ENCODE data around the gene KRT39.

KRT39 gene

GRCh38 chr17:40966848-40967247 is at the start of gene KRT39:
Gene KRT39, minus strand, starts transcription at chr17:40966948. Its CDS starts 92 bp downstream, at chr17:40966856.
- DNase-seq: no peak

GRCh38 chr17:41015454-41015853 is 48.7 kb upstream of the KRT39 start:
- no peak for DNase-seq

- peak; percentile 35 for DNase-seq
Measured at GRCh38 chr17:41013606-41014005, 46.9 kb upstream of the KRT39 start.

GRCh38 chr17:41013181-41013580 is 46.4 kb upstream of the KRT39 start:
- DNase-seq: no peak

GRCh38 chr17:41012326-41013120 is 45.8 kb upstream of the KRT39 start:
- DNase-seq: no peak

DNA sequence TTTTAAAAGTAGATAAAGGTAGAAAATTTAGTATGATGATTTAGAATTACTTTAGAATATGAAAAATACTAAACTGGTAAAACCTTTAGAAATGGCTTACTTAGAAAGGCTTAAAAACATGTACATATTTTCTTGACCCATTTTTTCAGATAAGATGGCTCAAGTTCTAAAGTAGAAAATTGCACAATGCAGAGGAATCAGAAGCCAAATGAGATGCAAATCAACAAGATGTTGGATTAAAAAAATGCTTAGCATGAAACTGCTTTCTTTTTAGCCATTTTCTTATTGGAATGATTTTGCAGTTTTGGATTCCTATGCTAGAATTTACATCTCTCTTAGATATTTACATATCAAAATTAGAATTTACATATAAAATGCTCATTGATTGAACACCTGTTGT is 43.7 kb upstream of the KRT39 start:
- no peak for DNase-seq

DNA sequence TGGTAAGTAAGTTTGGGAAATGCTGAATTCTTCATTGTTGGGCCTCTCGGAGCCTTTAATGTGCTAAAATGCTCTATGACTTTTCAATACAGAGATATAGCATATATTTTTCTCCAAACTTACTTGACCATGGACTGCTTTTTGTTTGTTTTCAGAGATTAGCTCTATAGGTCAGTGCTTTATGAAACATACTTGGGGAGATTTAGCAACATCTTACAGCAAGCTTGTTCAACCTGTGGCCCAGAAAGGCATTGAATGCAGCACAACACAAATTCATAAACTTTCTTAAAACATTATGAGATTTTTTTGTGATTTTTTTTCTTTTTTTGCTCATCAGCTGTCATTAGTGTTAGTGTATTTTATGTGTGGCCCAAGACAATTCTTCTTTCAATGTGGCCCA is 43.2 kb upstream of the KRT39 start:
- no peak for DNase-seq

DNA sequence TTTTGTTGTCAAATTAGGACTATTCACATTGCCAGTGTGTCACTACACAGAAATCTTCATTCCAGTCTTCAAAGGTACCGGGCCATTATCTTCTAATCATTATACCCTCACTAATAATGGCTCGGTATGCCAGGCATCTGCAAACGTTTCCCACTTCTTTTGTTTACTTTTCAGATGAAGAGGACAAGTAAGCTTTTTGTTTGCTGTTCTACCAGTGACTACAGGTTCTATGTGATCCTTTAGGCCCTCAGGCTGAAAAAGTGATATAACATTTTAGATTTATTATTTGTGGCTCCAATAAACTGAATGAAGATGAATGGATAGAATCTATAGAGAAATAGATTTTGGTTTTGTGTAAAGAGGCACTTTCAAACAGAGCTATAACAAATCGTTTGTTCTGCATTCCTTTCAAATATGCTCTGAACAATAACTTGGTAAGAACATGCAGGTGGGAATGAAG is 42.6 kb upstream of the KRT39 start:
- peak; percentile 54 for DNase-seq

- peak; percentile 51 for DNase-seq
Measured at GRCh38 chr17:41008811-41009210, 42.1 kb upstream of the KRT39 start, which contains the start of gene KRTAP3-1. Gene KRTAP3-1, minus strand, starts transcription at chr17:41009128. Its CDS starts 54 bp downstream, at chr17:41009074.

DNA sequence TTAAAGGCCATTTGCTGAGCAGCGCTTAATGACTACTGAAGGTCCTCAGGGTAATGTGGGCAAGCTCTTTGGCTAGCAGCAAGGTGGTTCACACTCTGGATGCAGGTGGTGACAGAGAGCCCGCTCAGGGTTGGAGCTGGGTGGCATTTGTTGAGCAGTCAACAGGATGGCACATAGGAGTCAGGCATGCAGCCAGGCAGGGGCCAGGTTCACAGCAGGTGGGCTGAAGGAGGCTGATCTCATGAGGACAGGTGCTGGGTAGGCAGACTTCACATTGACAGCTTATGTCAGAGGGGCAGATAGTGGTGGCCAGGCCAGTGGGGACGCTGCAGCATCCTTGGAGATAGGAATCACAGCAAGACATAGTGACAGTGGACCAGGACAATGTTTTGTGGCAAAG is 37.6 kb upstream of the KRT39 start:
- peak; percentile 40 for DNase-seq

- no peak for DNase-seq
Measured at GRCh38 chr17:41003926-41004325, 37.2 kb upstream of the KRT39 start.

GRCh38 chr17:41002814-41003213 is 36.1 kb upstream of the KRT39 start:
- DNase-seq: no peak

- no peak for DNase-seq
Measured at GRCh38 chr17:41001795-41002194, 35.0 kb upstream of the KRT39 start.

GRCh38 chr17:40999563-40999962 is 32.8 kb upstream of the KRT39 start, which contains the start of gene KRTAP3-2:
Gene KRTAP3-2, minus strand, starts transcription at chr17:40999906. Its CDS starts 53 bp downstream, at chr17:40999853.
- DNase-seq: peak; percentile 35

DNA sequence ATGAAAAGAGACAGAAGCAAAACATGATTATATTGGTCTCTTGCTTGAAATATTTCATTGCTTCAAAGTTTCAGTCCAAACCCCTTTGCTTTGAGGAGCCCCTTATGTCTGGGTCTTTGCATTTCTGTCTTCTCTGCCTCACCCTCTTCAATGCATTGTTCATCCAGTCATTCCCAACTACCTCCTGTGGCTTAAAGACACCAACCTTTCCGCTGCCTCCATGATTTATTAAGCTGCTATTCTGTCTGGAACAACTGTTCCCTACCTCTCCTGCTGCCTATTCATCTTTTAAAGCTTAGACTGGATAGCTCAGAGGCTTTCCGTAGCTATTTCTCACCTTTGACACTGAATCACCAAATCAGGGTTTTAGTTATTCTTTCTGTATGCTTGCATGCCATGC is 30.6 kb upstream of the KRT39 start:
- peak; percentile 14 for DNase-seq

DNA sequence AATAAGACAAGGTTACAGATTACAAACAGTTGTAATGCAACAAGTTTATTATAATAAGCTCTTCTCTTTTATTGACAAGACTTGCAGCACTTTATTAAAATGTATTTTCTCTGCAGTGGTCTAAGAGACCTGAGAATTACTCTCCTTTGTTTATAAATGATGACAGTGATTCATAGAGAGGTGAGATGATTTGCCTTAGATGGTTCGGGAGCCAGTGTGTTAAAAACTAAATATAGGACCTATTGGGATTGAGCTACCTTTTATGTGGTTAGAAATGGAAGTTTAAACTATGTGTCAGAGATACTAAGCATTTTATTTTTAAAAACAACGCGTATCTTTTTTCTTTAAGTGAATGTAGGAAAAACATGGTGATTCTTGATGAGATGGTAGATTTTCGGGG is 30.1 kb upstream of the KRT39 start:
- DNase-seq: no peak

DNA sequence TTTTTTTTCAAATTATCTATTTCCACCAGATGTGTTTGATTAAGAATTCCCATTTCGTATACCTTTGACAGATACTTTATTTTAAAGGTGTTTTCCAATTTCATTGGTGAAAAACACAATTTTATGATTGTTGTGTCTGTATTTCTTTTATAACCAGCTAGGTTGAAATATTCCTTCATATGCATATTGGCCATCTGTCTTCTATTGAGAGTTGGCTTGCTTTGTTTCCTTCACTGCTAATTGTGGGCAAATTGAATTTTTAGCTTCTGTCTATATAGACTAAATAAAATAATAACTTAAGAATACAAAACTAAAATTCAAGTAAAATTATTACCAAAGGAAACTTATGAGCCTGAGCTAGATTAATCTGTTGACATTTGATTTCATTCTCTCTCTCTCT is 28.4 kb upstream of the KRT39 start:
- DNase-seq: no peak

GRCh38 chr17:40993839-40994238 is 27.1 kb upstream of the KRT39 start, which contains the start of gene KRTAP3-3:
Gene KRTAP3-3, minus strand, starts transcription at chr17:40994164. Its CDS starts 67 bp downstream, at chr17:40994097.
- peak; percentile 87 for DNase-seq

DNA sequence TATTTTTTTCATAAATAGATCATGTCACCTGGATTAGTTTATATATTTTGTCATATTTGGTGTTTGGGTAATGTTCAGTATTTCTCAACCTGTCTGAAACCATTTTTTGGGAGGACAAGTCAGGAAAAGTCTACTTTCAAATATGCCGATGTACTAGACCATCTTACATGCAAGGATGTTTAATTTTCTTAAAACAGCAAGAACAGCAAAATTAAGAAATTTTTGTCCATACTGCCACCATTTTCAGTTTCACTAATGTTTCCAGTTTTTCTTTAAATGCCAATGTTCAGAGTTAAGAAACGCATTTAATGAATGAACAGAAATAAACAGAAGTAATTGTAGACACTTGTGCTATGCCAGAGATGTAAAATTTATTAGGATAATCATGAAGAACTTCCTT is 26.3 kb upstream of the KRT39 start:
- DNase-seq: no peak

DNA sequence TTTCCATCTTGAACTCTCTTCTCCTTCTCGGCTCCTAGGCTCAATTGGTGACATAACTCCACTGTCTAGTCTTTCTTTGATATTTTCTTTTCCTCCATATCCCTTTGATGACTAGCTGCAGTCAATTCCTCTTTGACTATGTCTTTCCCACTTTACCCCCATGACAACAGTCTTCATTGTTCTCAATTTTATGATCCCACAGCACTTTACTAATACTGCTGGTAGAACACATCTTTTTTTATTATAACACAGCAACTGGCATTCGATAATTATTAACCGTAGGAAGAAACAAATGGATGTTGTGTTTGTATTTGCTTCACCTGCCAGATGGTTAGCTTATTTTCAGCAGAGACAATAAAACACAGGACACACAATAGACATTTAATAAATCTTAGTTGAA is 25.9 kb upstream of the KRT39 start:
- DNase-seq: peak; percentile 6

DNA sequence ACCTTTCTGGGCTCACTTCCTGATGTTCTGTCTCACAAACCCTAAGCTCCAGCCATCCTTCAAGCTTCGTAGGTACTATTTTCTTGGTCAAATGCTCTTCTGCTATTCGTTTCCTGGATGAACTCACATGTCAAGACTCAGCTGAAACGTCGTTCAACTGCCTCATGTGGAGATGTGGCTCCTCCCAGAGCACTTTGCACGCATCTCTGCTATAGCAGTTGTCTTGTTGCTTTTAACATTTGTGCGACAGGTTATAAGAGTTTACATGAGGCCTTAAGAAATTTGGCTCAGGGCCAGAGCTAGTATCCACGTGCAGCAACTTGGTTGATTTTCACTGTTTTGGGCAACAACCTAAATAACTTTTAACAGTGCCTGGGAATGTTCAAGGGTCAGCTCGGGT is 20.2 kb upstream of the KRT39 start:
- no peak for DNase-seq

GRCh38 chr17:40984226-40984625 is 17.5 kb upstream of the KRT39 start, which contains the start of gene KRT40:
Gene KRT40, minus strand, starts transcription at chr17:40984326. Its CDS starts 53 bp downstream, at chr17:40984273.
- DNase-seq: no peak

DNA sequence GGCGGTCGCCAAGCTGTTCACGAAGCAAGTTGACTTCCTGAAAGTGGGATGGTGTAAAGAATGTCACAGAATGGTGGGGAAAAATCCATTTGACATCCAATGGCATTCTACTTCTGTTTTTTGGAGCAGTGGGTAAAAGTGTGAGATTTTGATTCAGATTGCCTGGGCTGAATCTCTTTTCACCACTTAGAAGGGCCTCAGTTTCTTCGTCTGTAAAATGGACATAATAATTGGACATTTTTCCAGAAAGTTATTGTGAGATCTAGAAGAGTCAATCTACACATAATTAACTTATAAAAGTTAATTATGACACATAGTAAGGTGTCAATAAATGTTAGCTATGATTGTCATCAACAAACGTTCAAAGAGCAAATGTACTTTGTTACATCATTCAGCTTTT is 14.4 kb upstream of the KRT39 start:
- no peak for DNase-seq

DNA sequence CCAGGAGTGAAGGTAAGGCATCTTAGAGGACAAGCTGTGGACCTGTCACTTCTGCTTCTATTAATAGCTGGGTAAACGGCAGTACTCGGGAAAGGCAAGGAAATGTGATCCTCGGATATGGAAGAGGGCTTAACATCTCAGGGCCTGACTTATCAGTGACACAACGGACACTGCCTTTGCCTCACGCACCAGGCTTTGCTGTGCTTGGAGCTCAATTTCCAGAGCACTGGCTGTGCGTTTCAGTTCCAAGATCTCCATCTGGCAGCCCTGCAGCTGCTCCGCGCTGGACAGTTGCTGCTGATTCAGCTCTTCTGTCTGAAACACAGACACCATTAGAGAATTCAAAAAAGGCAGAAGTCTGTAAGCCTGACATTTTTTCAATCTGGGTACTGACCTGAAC is 13.8 kb upstream of the KRT39 start:
- DNase-seq: no peak

- DNase-seq: no peak
Measured at GRCh38 chr17:40980117-40980516, 13.4 kb upstream of the KRT39 start.
